Kidney (tissue), 14 donors: ENCODE measurements around the gene ZNF511. TPM values are rescaled to one million over a fixed set of nuclear protein-coding genes. Genes with fewer than 3 reads are reported as not detected.

Source experiments
- DNase-seq, 5 donors: peaks; one replicate each; pipeline ENCODE4 v3.0.0-alpha.2; 2013 to 2020
- FAIRE-seq: peaks from 2 replicates; lab custom pipeline; 2012; peaks lifted over from hg19 to GRCh38; lab: Jason Lieb, UNC
- H3K27ac ChIP-seq, 2 donors: one replicate each; pipeline ENCODE4 v1.7.0; 2013; ENCODE audit warnings: low read depth in 2 of 2, low read length in 2 of 2, inconsistent platforms in 1 of 2
- H3K27me3 ChIP-seq: one replicate; pipeline ENCODE4 v1.7.1; 2013; ENCODE audit warnings: low read length, inconsistent platforms; ENCODE audit not compliant: control insufficient read depth, insufficient read depth
- H3K36me3 ChIP-seq, 3 donors: one replicate each; pipeline versions ENCODE4 v1.7.0 to v1.7.1; 2013; ENCODE audit warnings: low read length in 3 of 3, control low read depth in 1 of 3, inconsistent platforms in 1 of 3; ENCODE audit not compliant: insufficient read depth in 3 of 3, control insufficient read depth in 2 of 3
- H3K4me1 ChIP-seq, 3 donors: one replicate each; pipeline versions ENCODE4 v1.7.0 to v1.7.1; 2013; ENCODE audit warnings: low read length in 3 of 3, inconsistent platforms in 1 of 3, low read depth in 1 of 3; ENCODE audit not compliant: control insufficient read depth in 2 of 3, insufficient read depth in 2 of 3
- H3K4me3 ChIP-seq, 3 donors: one replicate each; pipeline versions ENCODE4 v1.7.0 to v1.8.1; 2013; ENCODE audit warnings: low read length in 3 of 3, control low read depth in 1 of 3, inconsistent platforms in 1 of 3
- H3K9ac ChIP-seq, 3 donors: one replicate each; pipeline versions ENCODE4 v1.7.0 to v1.7.1; 2013; ENCODE audit warnings: low read length in 3 of 3, control low read depth in 1 of 3, inconsistent platforms in 1 of 3
- H3K9me3 ChIP-seq, 3 donors: one replicate each; pipeline versions ENCODE4 v1.7.0 to v1.7.1; 2013; ENCODE audit warnings: low read length in 3 of 3, control low read depth in 1 of 3, inconsistent platforms in 1 of 3; ENCODE audit not compliant: control insufficient read depth in 2 of 3, insufficient read depth in 1 of 3
- intact Hi-C: fragments of 100-400 bp; cut with DNase I; formaldehyde crosslinking; loops from one replicate; pipeline ENCODE4 v1.11.1; 2022
- polyA plus RNA-seq: library from polyadenylated mRNA; stranded (reverse); fragments of 350-450 nt; fragmentation: Illumina TruSeq; extraction: RNeasy Lipid Tissue Mini Kit (QIAGEN cat#74804); gene quantifications from one replicate; pipeline ENCODE4 v1.2.3, GENCODE V29; 2014; ENCODE audit warnings: low read depth, low replicate concordance; ENCODE audit not compliant: insufficient read depth
- total RNA-seq: library from RNA; stranded (reverse); fragmentation: NEBNext Ultra II Directional; extraction: Animal tissue kit (Norgen Biotek cat#: 25700); gene quantifications from one replicate; pipeline ENCODE4 v1.2.1, GENCODE V29; 2021
- TF ChIP-seq, protein P1 (sequence below): IDR thresholded peaks from 3 replicates; pipeline ENCODE4 v1.5.1; 2012; ENCODE audit warnings: mild to moderate bottlenecking, moderate library complexity, borderline replicate concordance; ENCODE audit not compliant: insufficient read depth; ENCODE audit errors: extremely low read depth
- donor health status: control.
- donor health status: control.
- donor health status: control.
- donor health status: control.
- donor health status: control.
- donor health status: DM: yes; HTN: yes; CAD: no.
- donor health status: Normal renal cell carcinoma (clear cell type).

The ZNF511 gene
- total and polyA plus RNA-seq, 2 donors from 2014 or later = 35.6 to 50.7 TPM

DNA sequence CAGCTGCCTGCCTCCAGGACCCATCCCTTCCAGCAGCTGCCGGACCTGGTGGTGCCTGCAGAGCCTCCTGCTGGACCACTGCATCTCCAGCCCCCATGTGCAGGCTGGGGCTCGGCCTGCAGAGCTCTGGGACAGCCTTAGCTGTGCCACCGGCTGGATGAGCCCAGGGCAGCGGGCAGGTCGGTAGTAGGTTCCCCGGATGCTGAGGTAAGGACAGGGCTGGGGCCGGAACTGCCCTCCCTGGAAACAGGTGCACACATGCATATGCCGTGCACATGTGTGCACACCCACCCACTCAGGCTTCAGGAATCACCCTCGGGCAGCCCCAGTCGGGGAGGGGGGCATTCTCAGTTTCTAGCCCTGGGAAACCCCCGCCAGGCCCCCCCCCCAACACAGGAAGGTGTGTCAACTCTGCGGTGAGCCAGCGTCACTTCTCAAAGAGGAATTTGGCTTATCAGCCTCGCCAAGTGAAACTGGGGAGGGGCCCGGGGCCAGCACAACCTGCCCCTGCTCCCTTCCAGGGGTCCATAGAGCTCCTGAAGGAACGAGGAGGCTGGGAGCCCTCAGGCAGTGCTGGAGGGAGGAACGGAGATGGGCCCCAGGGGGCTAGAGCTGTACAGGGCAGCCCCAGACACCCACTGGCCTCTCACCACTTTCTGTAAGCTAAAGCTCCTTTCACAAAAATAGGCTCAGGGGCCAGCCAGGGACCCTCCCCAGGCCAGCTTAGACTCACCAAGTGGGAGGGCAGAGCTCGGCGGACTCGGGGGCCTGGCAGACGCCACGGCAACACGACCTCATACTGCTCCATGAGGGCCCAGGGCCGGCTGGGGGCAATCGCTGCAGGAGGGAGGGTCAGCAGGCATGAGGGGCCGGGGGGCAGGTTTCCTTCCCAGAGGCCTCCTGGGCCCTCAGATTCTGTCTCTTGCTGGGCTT, 33.7 kb upstream of the ZNF511 start:
- no peak overlapping the region for H3K27ac ChIP-seq
- H3K9ac ChIP-seq = no peak overlapping the region
- no peak overlapping the region for H3K4me3 ChIP-seq
- no peaks in the 10 kb centered on the region for H3K27me3 ChIP-seq
- intact Hi-C loops = no loop called here
- H3K9me3 ChIP-seq = no peaks in the 10 kb centered on the region
- TF ChIP-seq, protein P1, sequence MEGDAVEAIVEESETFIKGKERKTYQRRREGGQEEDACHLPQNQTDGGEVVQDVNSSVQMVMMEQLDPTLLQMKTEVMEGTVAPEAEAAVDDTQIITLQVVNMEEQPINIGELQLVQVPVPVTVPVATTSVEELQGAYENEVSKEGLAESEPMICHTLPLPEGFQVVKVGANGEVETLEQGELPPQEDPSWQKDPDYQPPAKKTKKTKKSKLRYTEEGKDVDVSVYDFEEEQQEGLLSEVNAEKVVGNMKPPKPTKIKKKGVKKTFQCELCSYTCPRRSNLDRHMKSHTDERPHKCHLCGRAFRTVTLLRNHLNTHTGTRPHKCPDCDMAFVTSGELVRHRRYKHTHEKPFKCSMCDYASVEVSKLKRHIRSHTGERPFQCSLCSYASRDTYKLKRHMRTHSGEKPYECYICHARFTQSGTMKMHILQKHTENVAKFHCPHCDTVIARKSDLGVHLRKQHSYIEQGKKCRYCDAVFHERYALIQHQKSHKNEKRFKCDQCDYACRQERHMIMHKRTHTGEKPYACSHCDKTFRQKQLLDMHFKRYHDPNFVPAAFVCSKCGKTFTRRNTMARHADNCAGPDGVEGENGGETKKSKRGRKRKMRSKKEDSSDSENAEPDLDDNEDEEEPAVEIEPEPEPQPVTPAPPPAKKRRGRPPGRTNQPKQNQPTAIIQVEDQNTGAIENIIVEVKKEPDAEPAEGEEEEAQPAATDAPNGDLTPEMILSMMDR = no peak
- no peaks in the 10 kb centered on the region for H3K4me1 ChIP-seq
- FAIRE-seq (no peak), DNase-seq (peak in 4 of 5 donors; percentile 3 to 79 (median 39))
- peaks cover 0 to 3% (median 3%) of the 10 kb centered on the region in 3 donors for H3K36me3 ChIP-seq

GRCh38 chr10:133275684-133276092, 33.0 kb upstream of the ZNF511 start:
- H3K4me3 ChIP-seq = no peak overlapping the region
- TF ChIP-seq, protein P1 = no peak
- H3K36me3 ChIP-seq = peaks cover 0 to 8% (median 3%) of the 10 kb centered on the region in 3 donors
- no peak for FAIRE-seq
- intact Hi-C loops = no loop called here
- no peak overlapping the region for H3K9ac ChIP-seq
- H3K27ac ChIP-seq = no peak overlapping the region
- H3K4me1 ChIP-seq = no peaks in the 10 kb centered on the region
- peak in 4 of 5 donors; percentile 4 to 71 (median 36) for DNase-seq
- no peaks in the 10 kb centered on the region for H3K9me3 ChIP-seq
- H3K27me3 ChIP-seq = no peaks in the 10 kb centered on the region

- Histone ChIP-seq H3K27ac (no peak overlapping the region), H3K4me1 (no peaks in the 10 kb centered on the region), H3K27me3 (no peaks in the 10 kb centered on the region), H3K9me3 (no peaks in the 10 kb centered on the region), H3K4me3 (no peak overlapping the region), H3K9ac (no peak overlapping the region), H3K36me3 (peaks cover 0 to 8% (median 3%) of the 10 kb centered on the region in 3 donors)
- TF ChIP-seq, protein P1 = no peak
- FAIRE-seq = no peak
- intact Hi-C loops = no loop called here
- peak in 1 of 5 donors; percentile 74 for DNase-seq
Measured at GRCh38 chr10:133276100-133276434, 32.6 kb upstream of the ZNF511 start.
